PC-3 (cell line): Measurements from ENCODE around the gene IQCF5. TPM values are rescaled to one million over a fixed set of nuclear protein-coding genes. Genes with fewer than 3 reads are reported as not detected.

Experiments
- ATAC-seq: fragments of 200-7000 bp; cut with Tn5 transposase; 2 replicates; pipeline ENCODE4 v1.9.1; 2020; ENCODE audit warnings: mild to moderate bottlenecking, moderate library complexity
- BruUV-seq: library from RNA; stranded (reverse); fragments of 400-500 nt; replicated peaks from 2 replicates; lab custom pipeline; 2021; lab: Mats Ljungman, UMichigan
- CTCF ChIA-PET: fragments of 300-600 bp; sonication (Branson Sonifier 250); formaldehyde crosslinking; loops from one replicate; lab custom pipeline; 2022; ENCODE audit warnings: antibody characterized with exemption; lab: Charles Lee
- POLR2A ChIA-PET: fragments of 300-600 bp; sonication (Branson Sonifier 250); formaldehyde crosslinking; loops from one replicate; lab custom pipeline; 2022; ENCODE audit warnings: antibody characterized with exemption; ENCODE audit not compliant: unreplicated experiment; lab: Charles Lee
- DNase-seq: peaks from one replicate; pipeline ENCODE4 v3.0.0-alpha.2; 2015
- H2AFZ ChIP-seq: fragments of 300-600 bp; sonication (generic); 2 replicates; pipeline ENCODE4 v1.6.0; 2016; ENCODE audit warnings: antibody characterized with exemption, low read length
- H3F3A ChIP-seq: fragments of 300-600 bp; sonication (generic); one replicate; pipeline ENCODE4 v1.6.0; 2017; ENCODE audit warnings: antibody characterized with exemption, low read length, control low read depth, mild to moderate bottlenecking; ENCODE audit not compliant: unreplicated experiment
- H3K27ac ChIP-seq: fragments of 300-600 bp; sonication (generic); 2 replicates; pipeline ENCODE4 v1.5.1; 2016; ENCODE audit warnings: mild to moderate bottlenecking, low read length
- H3K27me3 ChIP-seq: fragments of 300-600 bp; sonication (generic); 2 replicates; pipeline ENCODE4 v1.6.1; 2016; ENCODE audit warnings: low read length, mixed read lengths
- H3K36me3 ChIP-seq: fragments of 300-600 bp; sonication (generic); 2 replicates; pipeline ENCODE4 v1.6.1; 2016; ENCODE audit warnings: low read depth, mixed run types, low read length, mixed read lengths
- H3K4me1 ChIP-seq: fragments of 300-600 bp; sonication (generic); 2 replicates; pipeline ENCODE4 v1.5.1; 2016; ENCODE audit warnings: low read length; ENCODE audit not compliant: insufficient read depth
- H3K4me2 ChIP-seq: fragments of 300-600 bp; sonication (generic); 2 replicates; pipeline ENCODE4 v1.6.0; 2016; ENCODE audit warnings: low read length
- H3K4me3 ChIP-seq: fragments of 300-600 bp; sonication (generic); 2 replicates; pipeline ENCODE4 v1.5.1; 2016; ENCODE audit warnings: mild to moderate bottlenecking, low read length, mixed read lengths
- H3K79me2 ChIP-seq: fragments of 300-600 bp; sonication (generic); 2 replicates; pipeline ENCODE4 v1.6.1; 2017; ENCODE audit warnings: low read length, mixed read lengths
- H3K9ac ChIP-seq: fragments of 300-600 bp; sonication (generic); 2 replicates; pipeline ENCODE4 v1.6.0; 2016; ENCODE audit warnings: mild to moderate bottlenecking, low read length
- H3K9me2 ChIP-seq: fragments of 300-600 bp; sonication (generic); replicated peaks from 2 replicates; pipeline ENCODE4 v1.6.1; 2016; ENCODE audit warnings: mixed run types, low read length, mixed read lengths
- H3K9me3 ChIP-seq: fragments of 300-600 bp; sonication (generic); 2 replicates; pipeline ENCODE4 v1.6.1; 2016; ENCODE audit warnings: low read length, mixed read lengths
- H4K20me1 ChIP-seq: fragments of 300-600 bp; sonication (generic); 2 replicates; pipeline ENCODE4 v1.6.1; 2016; ENCODE audit warnings: low read length, mixed read lengths
- EZH2 ChIP-seq: fragments of 300-600 bp; sonication (generic); IDR thresholded peaks from one replicate; pipeline ENCODE4 v1.6.1; 2017; ENCODE audit warnings: antibody characterized with exemption, mild to moderate bottlenecking, low read length; ENCODE audit not compliant: unreplicated experiment
- EZH2phosphoT487 ChIP-seq: fragments of 300-600 bp; sonication (generic); IDR thresholded peaks from 2 replicates; pipeline ENCODE4 v1.6.1; 2018; ENCODE audit warnings: mild to moderate bottlenecking, antibody characterized with exemption, low read length, borderline replicate concordance
- intact Hi-C: fragments of 100-400 bp; cut with micrococcal nuclease; formaldehyde crosslinking; loops from 2 replicates; pipeline ENCODE4 v1.9.0; 2023
- total RNA-seq: library from RNA; depleted of rRNA; stranded (reverse); fragments of >200 nt; gene quantifications from 2 replicates; pipeline ENCODE4 v1.2.3, GENCODE V29; 2014
- TF ChIP-seq, protein P1 (sequence below): fragments of 300-600 bp; sonication (generic); conservative IDR thresholded peaks from 2 replicates; pipeline ENCODE4 v1.5.1; 2017; ENCODE audit warnings: antibody characterized with exemption, low read depth, mild to moderate bottlenecking, low read length

IQCF5 gene
- total RNA-seq, 1 experiment from 2014 or later = not detected

DNA sequence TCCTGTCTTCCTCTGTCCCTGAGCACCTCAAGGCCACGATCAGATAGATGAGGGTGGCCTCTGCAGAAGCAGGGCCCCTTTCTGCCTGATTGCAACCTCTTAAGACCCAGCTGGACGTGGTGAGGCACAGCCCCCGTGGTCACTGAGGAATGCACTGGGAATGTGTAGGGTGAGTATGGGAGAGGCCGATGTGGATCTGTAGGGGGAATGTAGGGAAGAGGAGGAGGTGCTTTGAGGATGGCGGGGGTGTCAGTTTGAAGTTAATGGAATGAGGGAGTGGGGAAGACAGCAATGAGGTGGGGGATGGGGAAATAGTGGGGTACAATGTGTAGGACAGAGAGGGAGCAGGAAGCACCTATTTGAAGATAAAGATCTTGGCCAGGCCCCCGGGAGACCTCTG lies 785 bp upstream of the IQCF5 start:
- BruUV-seq = no TSS peak
- ATAC-seq (no peak), DNase-seq (no peak)
- ChIA-PET POLR2A (no interaction called here), CTCF (no interaction called here)
- Histone ChIP-seq H3F3A (no peaks in the 10 kb centered on the region), H3K27me3 (no peaks in the 10 kb centered on the region), H3K79me2 (no peaks in the 10 kb centered on the region), H3K4me2 (no peak overlapping the region), H3K9me3 (no peaks in the 10 kb centered on the region), H4K20me1 (no peaks in the 10 kb centered on the region), H3K4me1 (peaks cover 7% of the 10 kb centered on the region; the same call in 1 of the 2 replicates), H3K9ac (no peak overlapping the region), H3K4me3 (no peak overlapping the region), H3K27ac (no peak overlapping the region), H2AFZ (no peak overlapping the region), H3K36me3 (no peaks in the 10 kb centered on the region), H3K9me2 (0 out of 2 replicates have a peak, but pooled peaks cover 4% of the 10 kb centered on the region)
- TF ChIP-seq EZH2phosphoT487 (no peak), EZH2 (no peak)
- TF ChIP-seq, protein P1, sequence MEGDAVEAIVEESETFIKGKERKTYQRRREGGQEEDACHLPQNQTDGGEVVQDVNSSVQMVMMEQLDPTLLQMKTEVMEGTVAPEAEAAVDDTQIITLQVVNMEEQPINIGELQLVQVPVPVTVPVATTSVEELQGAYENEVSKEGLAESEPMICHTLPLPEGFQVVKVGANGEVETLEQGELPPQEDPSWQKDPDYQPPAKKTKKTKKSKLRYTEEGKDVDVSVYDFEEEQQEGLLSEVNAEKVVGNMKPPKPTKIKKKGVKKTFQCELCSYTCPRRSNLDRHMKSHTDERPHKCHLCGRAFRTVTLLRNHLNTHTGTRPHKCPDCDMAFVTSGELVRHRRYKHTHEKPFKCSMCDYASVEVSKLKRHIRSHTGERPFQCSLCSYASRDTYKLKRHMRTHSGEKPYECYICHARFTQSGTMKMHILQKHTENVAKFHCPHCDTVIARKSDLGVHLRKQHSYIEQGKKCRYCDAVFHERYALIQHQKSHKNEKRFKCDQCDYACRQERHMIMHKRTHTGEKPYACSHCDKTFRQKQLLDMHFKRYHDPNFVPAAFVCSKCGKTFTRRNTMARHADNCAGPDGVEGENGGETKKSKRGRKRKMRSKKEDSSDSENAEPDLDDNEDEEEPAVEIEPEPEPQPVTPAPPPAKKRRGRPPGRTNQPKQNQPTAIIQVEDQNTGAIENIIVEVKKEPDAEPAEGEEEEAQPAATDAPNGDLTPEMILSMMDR = no peak
- intact Hi-C loops = no loop called here

DNA sequence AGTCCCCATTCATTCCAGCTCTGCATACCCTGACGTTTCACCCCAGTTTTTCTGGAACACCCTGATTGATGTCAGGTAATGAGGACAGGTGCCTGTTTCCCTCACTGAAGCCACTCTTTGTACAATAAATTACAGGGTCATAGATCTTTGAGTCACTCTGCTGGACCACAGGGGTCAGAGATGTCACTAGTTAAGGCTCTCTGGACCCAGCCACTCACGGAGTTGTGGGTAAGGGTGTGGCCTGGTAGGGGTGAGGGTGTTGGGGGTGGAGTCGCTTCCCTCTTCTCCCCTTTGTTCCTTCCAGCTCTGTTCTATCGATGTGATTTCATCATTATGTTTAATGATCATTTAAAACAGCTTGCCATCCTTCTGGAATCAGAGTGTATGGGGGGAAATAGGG lies 512 bp downstream of the IQCF5 start:
- no peaks in the 10 kb centered on the region for H3K36me3 ChIP-seq
- no peak overlapping the region for H3K9ac ChIP-seq
- ATAC-seq (no peak), DNase-seq (peak; percentile 29)
- H3K27me3 ChIP-seq = no peaks in the 10 kb centered on the region
- no peaks in the 10 kb centered on the region for H3K79me2 ChIP-seq
- H3K9me2 ChIP-seq = no peaks in the 10 kb centered on the region
- H3K27ac ChIP-seq = no peak overlapping the region
- CTCF ChIA-PET = no interaction called here
- peak overlapping the region; percentile 10; the same call in 1 of the 2 replicates for H3K4me2 ChIP-seq
- intact Hi-C loops = no loop called here
- POLR2A ChIA-PET = no interaction called here
- BruUV-seq = no TSS peak
- no peak overlapping the region for H3K4me3 ChIP-seq
- no peaks in the 10 kb centered on the region for H3K9me3 ChIP-seq
- H4K20me1 ChIP-seq = no peaks in the 10 kb centered on the region
- TF ChIP-seq EZH2phosphoT487 (no peak), EZH2 (no peak)
- TF ChIP-seq, protein P1 = no peak
- H3F3A ChIP-seq = no peaks in the 10 kb centered on the region
- H3K4me1 ChIP-seq = peaks cover 7% of the 10 kb centered on the region; the same call in 1 of the 2 replicates
- no peak overlapping the region for H2AFZ ChIP-seq

DNA sequence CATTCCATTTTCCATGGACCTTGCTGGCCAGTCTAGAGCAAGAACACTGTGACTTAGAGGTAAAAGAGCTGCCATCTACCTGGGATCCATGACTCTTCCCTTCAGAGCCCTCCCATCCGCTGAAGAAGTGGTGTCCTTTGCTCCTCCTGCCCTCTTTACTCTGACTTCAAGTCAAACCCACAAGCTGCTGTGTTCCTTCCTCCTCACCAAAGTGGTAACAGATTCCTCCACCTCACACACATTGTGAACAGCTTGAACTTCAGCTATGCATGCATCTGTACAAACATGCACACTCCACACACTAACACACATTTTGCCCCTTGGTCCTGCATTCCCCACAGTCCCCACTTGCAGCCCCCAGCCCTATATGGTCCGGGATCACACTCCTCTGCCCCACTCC lies 990 bp downstream of the IQCF5 start:
- Histone ChIP-seq H3K4me3 (no peak overlapping the region), H3K9me3 (no peaks in the 10 kb centered on the region), H3K9me2 (no peaks in the 10 kb centered on the region), H3K4me2 (0 out of 2 replicates have a peak overlapping the region, but pooled peaks have one; percentile 10), H3K27me3 (peaks cover 3% of the 10 kb centered on the region; the same call in 1 of the 2 replicates), H3K9ac (no peak overlapping the region), H3K79me2 (no peaks in the 10 kb centered on the region), H3K4me1 (peaks cover 7% of the 10 kb centered on the region; the same call in 1 of the 2 replicates), H3K27ac (no peak overlapping the region), H3F3A (no peaks in the 10 kb centered on the region), H3K36me3 (no peaks in the 10 kb centered on the region), H2AFZ (no peak overlapping the region), H4K20me1 (no peaks in the 10 kb centered on the region)
- no TSS peak for BruUV-seq
- ChIA-PET CTCF (no interaction called here), POLR2A (no interaction called here)
- intact Hi-C loops = no loop called here
- DNase-seq (no peak), ATAC-seq (no peak)
- TF ChIP-seq EZH2 (no peak), EZH2phosphoT487 (no peak)
- TF ChIP-seq, protein P1 = no peak
